ENCODE measurements around the gene TMEM171. TPM values are rescaled to one million over a fixed set of nuclear protein-coding genes. Genes with fewer than 3 reads are reported as not detected.

The TMEM171 gene
- total RNA-seq (2011; cell fraction: chromatin; rRNA removed; ENCODE audit: low replicate concordance), result not detected in 2 replicates
- 0.33 TPM in 1 of 2 replicates, not detected in the other for total RNA-seq (2011; cell fraction: nucleolus; rRNA removed)
- not detected in 2 replicates for total RNA-seq (2011; cell fraction: nucleoplasm; rRNA removed)
- total RNA-seq (2014; rRNA removed), result not detected in 2 replicates
- total RNA-seq (2014; rRNA removed; fragmentation: Illumina TruSeq; extraction: Trizol), result not detected in 2 replicates
- not detected in 2 replicates for total RNA-seq (2015; rRNA removed; fragmentation: Illumina TruSeq; extraction: Trizol)
- total RNA-seq (2021), result not detected in 2 replicates
- 0.08 TPM in 1 of 2 replicates, not detected in the other for polyA plus RNA-seq (2011; rRNA removed)
- polyA plus RNA-seq (2011; cell fraction: cytosol; rRNA removed), result 0.04 and 0.06 TPM in 2 replicates
- 0.10 TPM in 1 of 2 replicates, not detected in the other for polyA plus RNA-seq (2011; cell fraction: nucleus; rRNA removed)
- not detected in 2 replicates for polyA plus RNA-seq (2012)
- polyA plus RNA-seq (2014; fragmentation: Illumina TruSeq; extraction: Trizol), result not detected in 2 replicates
- not detected for polyA plus RNA-seq (2014; fragmentation: Nextera tagmentation; extraction: Ambion mirVana)
- polyA plus RNA-seq (2014; rRNA removed), result not detected in 2 replicates
- polyA minus RNA-seq (2011; rRNA and poly(A)+ RNA removed), result not detected in 2 replicates
- not detected in 2 replicates for polyA minus RNA-seq (2011; cell fraction: cytosol; rRNA and poly(A)+ RNA removed)
- polyA minus RNA-seq (2011; cell fraction: nucleus; rRNA and poly(A)+ RNA removed), result not detected in 2 replicates
- percentile 15 among the genes with signal in this experiment for Bru-seq, nascent RNA
- BruChase-seq, experiment 1, labeled RNA remaining after a 2-hour chase, result percentile 40 among the genes with signal in this experiment
- BruChase-seq, experiment 2, labeled RNA remaining after a 6-hour chase, result percentile 40 among the genes with signal in this experiment
- long read RNA-seq, experiment 1, result 0 reads
- long read RNA-seq, experiment 2, result 0 reads
- long read RNA-seq, experiment 3, result 0 reads

- Histone ChIP-seq H3K36me3 (ENCODE audit: control insufficient read depth, insufficient read depth, low read length) (no peaks in the 10 kb centered on the region), H3K4me1 (replicated peaks in 1 of 2; ENCODE audit: control insufficient read depth in 2 of 2, insufficient read depth in 2 of 2, low read length in 2 of 2) (peaks cover 0 to 17% of the 10 kb centered on the region in 2 experiments; a peak in 2 of 5 replicates), H3K9me3 (replicated peaks; ENCODE audit: control insufficient read depth, insufficient read depth, low read depth, low read length) (no peaks in the 10 kb centered on the region), H3K4me2 (ENCODE audit: insufficient read depth, low read length) (no peak within 1 kb of the TSS), H3K4me3 (no peak within 1 kb of the TSS), H4K20me1 (replicated peaks; ENCODE audit: control insufficient read depth, insufficient read depth, low read length) (no peaks in the 10 kb centered on the region), H3K27ac (ENCODE audit: extremely low read depth, low read depth, low read length) (no peak within 1 kb of the TSS), H3K79me2 (ENCODE audit: control insufficient read depth, insufficient read depth, low read length) (no peaks in the 10 kb centered on the region), H3K9ac (ENCODE audit: insufficient read depth in 1 of 2, low read depth in 2 of 2, low read length in 2 of 2) (no peak within 1 kb of the TSS), H2AFZ (ENCODE audit: low read depth, low read length) (no peak within 1 kb of the TSS), H3K27me3 (ENCODE audit: control insufficient read depth in 2 of 2, insufficient read depth in 2 of 2, low read length in 2 of 2) (peaks cover 33 to 68% of the 10 kb centered on the region in 2 experiments; a peak in 4 of 5 replicates), H3K9me1 (ENCODE audit: control insufficient read depth, insufficient read depth, low read length) (no peaks in the 10 kb centered on the region)
- in situ Hi-C loops (cut with MboI), result no loop called here
- no TSS peak for BruUV-seq (replicated peaks)
- ATAC-seq, result no peak
- POLR2A ChIA-PET, result no interaction called here
- intact Hi-C loops (cut with micrococcal nuclease), result no loop called here
- TF ChIP-seq ARID2 (IDR thresholded peaks at IDR 0.05) (no peak), PYGO2 (tag; IDR thresholded peaks at IDR 0.05) (no peak), BRD4 (IDR thresholded peaks at IDR 0.05) (no peak), POLR2AphosphoS2 (IDR thresholded peaks at IDR 0.05; ENCODE audit: low read length) (no peak), FOXJ2 (tag; IDR thresholded peaks at IDR 0.05) (no peak), ESRRB (CRISPR knock-in tag; IDR thresholded peaks at IDR 0.05; ENCODE audit: borderline replicate concordance) (no peak)
- WGBS (ENCODE audit: insufficient coverage, low coverage, missing lambda C conversion rate), result 25% methylated on average over 58 of the region's 94 CpGs
- CTCF ChIA-PET (ENCODE audit: low intra/inter-chr PET ratio), result no interaction called here
- FAIRE-seq, result no peak
- DNase-seq (ENCODE audit: extremely low read depth in 1 of 4, low spot score in 3 of 4), result no peak
These were observed at the start of gene TMEM171 for GRCh38 chr5:73120222-73121118. TMEM171 (plus strand) TSS chr5:73120575; CDS start chr5:73123374, 2,799 bp downstream.
